HepG2 (cell line): ENCODE measurements around the gene TRAPPC12. TPM values are rescaled to one million over a fixed set of nuclear protein-coding genes. Genes with fewer than 3 reads are reported as not detected.

Source experiments
- ARNTL ChIP-seq: sonication (generic); formaldehyde crosslinking; IDR thresholded peaks from 2 replicates; pipeline ENCODE4 v1.4.0; 2020; ENCODE audit warnings: mild to moderate bottlenecking, missing genetic modification reagents
- ATF1 ChIP-seq: IDR thresholded peaks from 2 replicates; pipeline ENCODE4 v1.6.1; 2016; ENCODE audit warnings: mild to moderate bottlenecking, control low read depth
- CC2D1A ChIP-seq: sonication (generic); formaldehyde crosslinking; IDR thresholded peaks from 2 replicates; pipeline ENCODE4 v1.8.1; 2023; ENCODE audit warnings: mild to moderate bottlenecking, missing genetic modification reagents
- CREB1 ChIP-seq, 2 experiments: fragments of 450-650 bp in 1 of 2; IDR thresholded peaks; 2 replicates each; pipeline ENCODE4 v1.6.1; 2016 to 2017; ENCODE audit warnings: control low read depth in 1 of 2, mild to moderate bottlenecking in 1 of 2, missing compliant biosample characterization in 1 of 2, missing genetic modification characterization in 1 of 2
- CREBL2 ChIP-seq: sonication (generic); formaldehyde crosslinking; IDR thresholded peaks from 2 replicates; pipeline ENCODE4 v1.8.1; 2023; ENCODE audit warnings: missing genetic modification reagents, mild to moderate bottlenecking, borderline replicate concordance
- GABPB1 ChIP-seq: IDR thresholded peaks from 2 replicates; pipeline ENCODE4 v1.6.1; 2016; ENCODE audit warnings: mild to moderate bottlenecking, missing genetic modification reagents, moderate library complexity, missing compliant biosample characterization
- HBP1 ChIP-seq: IDR thresholded peaks from 2 replicates; pipeline ENCODE4 v1.6.1; 2016; ENCODE audit warnings: low read depth, control low read depth
- KDM3A ChIP-seq: IDR thresholded peaks from 2 replicates; pipeline ENCODE4 v1.6.1; 2018; ENCODE audit warnings: low read depth, missing compliant biosample characterization
- MTA1 ChIP-seq: sonication (generic); formaldehyde crosslinking; IDR thresholded peaks from 2 replicates; pipeline ENCODE4 v1.4.0; 2020; ENCODE audit warnings: missing genetic modification reagents, mild to moderate bottlenecking, borderline replicate concordance
- NBN ChIP-seq: fragments of 450-650 bp; conservative IDR thresholded peaks from 2 replicates; pipeline ENCODE4 v1.6.1; 2017
- NCOA2 ChIP-seq: sonication (generic); formaldehyde crosslinking; IDR thresholded peaks from 2 replicates; pipeline ENCODE4 v1.8.0; 2022; ENCODE audit warnings: inconsistent platforms
- PTBP1 ChIP-seq: fragments of 200-400 bp; formaldehyde crosslinking; IDR thresholded peaks from 2 replicates; pipeline ENCODE4 v1.6.1; 2018; ENCODE audit warnings: low read length, low read depth; ENCODE audit not compliant: poor library complexity, severe bottlenecking
- RBM22 ChIP-seq: fragments of 200-400 bp; formaldehyde crosslinking; optimal IDR thresholded peaks from 2 replicates; pipeline ENCODE3; 2017; ENCODE audit warnings: mild to moderate bottlenecking, low read length, moderate library complexity
- SKIL ChIP-seq: sonication (generic); formaldehyde crosslinking; IDR thresholded peaks from 2 replicates; pipeline ENCODE4 v1.8.0; 2022; ENCODE audit warnings: missing genetic modification reagents, mild to moderate bottlenecking, moderate library complexity, borderline replicate concordance
- TGIF2 ChIP-seq: IDR thresholded peaks from 2 replicates; pipeline ENCODE4 v1.6.1; 2016; ENCODE audit warnings: control low read depth, missing compliant biosample characterization
- THRA ChIP-seq: sonication (generic); formaldehyde crosslinking; IDR thresholded peaks from 2 replicates; pipeline ENCODE4 v1.4.0; 2020; ENCODE audit warnings: missing genetic modification reagents, borderline replicate concordance
- ZFP36 ChIP-seq: fragments of 150-350 bp; IDR thresholded peaks from 2 replicates; pipeline ENCODE4 v1.6.1; 2018; ENCODE audit warnings: borderline replicate concordance, low read length, low read depth; ENCODE audit not compliant: partially characterized antibody
- ZNF12 ChIP-seq: sonication (generic); formaldehyde crosslinking; IDR thresholded peaks from 2 replicates; pipeline ENCODE4 v1.5.0; 2020; ENCODE audit warnings: missing genetic modification reagents
- ZNF264 ChIP-seq: sonication (generic); formaldehyde crosslinking; IDR thresholded peaks from 2 replicates; pipeline ENCODE4 v1.4.0; 2020; ENCODE audit warnings: missing genetic modification reagents
- ZNF414 ChIP-seq: sonication (generic); formaldehyde crosslinking; IDR thresholded peaks from 2 replicates; pipeline ENCODE4 v1.5.0; 2020; ENCODE audit warnings: missing genetic modification reagents
- ZNF513 ChIP-seq: sonication (generic); formaldehyde crosslinking; conservative IDR thresholded peaks from 2 replicates; pipeline ENCODE4 v1.5.0; 2020; ENCODE audit warnings: missing genetic modification reagents
- ZNF572 ChIP-seq: sonication (generic); formaldehyde crosslinking; IDR thresholded peaks from 2 replicates; pipeline ENCODE4 v1.5.1; 2020; ENCODE audit warnings: mild to moderate bottlenecking, missing genetic modification reagents
- ZNF709 ChIP-seq: sonication (generic); formaldehyde crosslinking; IDR thresholded peaks from 2 replicates; pipeline ENCODE4 v1.5.0; 2020; ENCODE audit warnings: mild to moderate bottlenecking, missing genetic modification reagents
- polyA plus RNA-seq, 8 experiments: library from polyadenylated mRNA; depleted of rRNA in 3 of 8; stranded (reverse) in 7 of 8; unstranded in 1 of 8; fragments of >200 nt; fragmentation: Illumina TruSeq in 4 of 8; extraction: Trizol in 4 of 8; gene quantifications; 2 replicates each; pipeline versions ENCODE4 v1.2.1 to v1.2.3, GENCODE V29; 2011 to 2016; ENCODE audit warnings: low read depth in 4 of 8, missing spikeins in 1 of 8, mixed read lengths in 1 of 8; ENCODE audit not compliant: insufficient read depth in 1 of 8
- total RNA-seq, 5 experiments: library from RNA; depleted of rRNA; stranded (reverse); fragments of >200 nt; fragmentation: Illumina TruSeq; extraction: Trizol; gene quantifications; 2 replicates each; pipeline ENCODE4 v1.2.3, GENCODE V29; 2016; ENCODE audit warnings: low read depth in 1 of 5

Gene TRAPPC12
- total and polyA plus RNA-seq, 2 of the 13 experiments (the other 11 are each of a cell fraction or from before 2014, with no cell fraction given): 46.4 to 97.7 TPM

- peak; percentile 13; the same call in 1 of the 2 replicates for TF ChIP-seq THRA (CRISPR knock-in tag)
- no peak for TF ChIP-seq CC2D1A
- peak; percentile 54; the same call in 1 of the 2 replicates for TF ChIP-seq NCOA2 (CRISPR knock-in tag)
- TF ChIP-seq RBM22: peak; percentile 74
- TF ChIP-seq ZNF12 (CRISPR knock-in tag): 0 out of 2 replicates have a peak, but pooled peaks have one; percentile 18
- TF ChIP-seq HBP1: no peak
- TF ChIP-seq PTBP1: no peak
- peak; percentile 81 for TF ChIP-seq ARNTL (CRISPR knock-in tag)
- TF ChIP-seq GABPB1 (CRISPR knock-in tag): no peak
- no peak for TF ChIP-seq ZNF513 (CRISPR knock-in tag)
- peak; percentile 51; the same call in 1 of the 2 replicates for TF ChIP-seq TGIF2
- TF ChIP-seq KDM3A (CRISPR knock-in tag): no peak
- TF ChIP-seq SKIL (CRISPR knock-in tag): no peak
- TF ChIP-seq MTA1 (CRISPR knock-in tag): no peak; the same call in 1 of the 2 replicates
- TF ChIP-seq ZNF264 (CRISPR knock-in tag): no peak
- TF ChIP-seq ZFP36: no peak
- no peak for TF ChIP-seq ZNF572 (CRISPR knock-in tag)
- TF ChIP-seq CREB1 (IDR thresholded peaks at IDR 0.05): no peak
- no peak for TF ChIP-seq CREB1 (CRISPR knock-in tag; IDR thresholded peaks at IDR 0.05)
- TF ChIP-seq CREBL2 (CRISPR knock-in tag): peak; percentile 84; the same call in 1 of the 2 replicates
- no peak for TF ChIP-seq ATF1 (CRISPR knock-in tag)
- TF ChIP-seq NBN: no peak
- TF ChIP-seq ZNF709 (CRISPR knock-in tag): 0 out of 2 replicates have a peak, but pooled peaks have one; percentile 52
- no peak for TF ChIP-seq ZNF414
These were observed 11.2 kb upstream of the TRAPPC12 start (continued) for GRCh38 chr2:3368261-3368722.
